Cardiac septum (tissue), 1 donor: ENCODE measurements around the gene FOXK1. TPM values are rescaled to one million over a fixed set of nuclear protein-coding genes. Genes with fewer than 3 reads are reported as not detected.

Experiments used
- DNase-seq: peaks from one replicate; pipeline ENCODE4 v3.0.0-alpha.2; 2020; ENCODE audit warnings: low spot score
- intact Hi-C: fragments of 100-400 bp; cut with DNase I; formaldehyde crosslinking; loops from one replicate; pipeline ENCODE4 v1.14.0; 2022
- microRNA-seq: library from miRNA; unstranded; fragments of <30 nt; microRNA quantifications from one replicate; pipeline ENCODE4 v1.2.0, GENCODE V29; 2020
- total RNA-seq: library from RNA; stranded (reverse); fragmentation: NEBNext Ultra II Directional; extraction: Animal tissue kit (Norgen Biotek cat#: 25700); gene quantifications from one replicate; pipeline ENCODE4 v1.2.1, GENCODE V29; 2021
- donor health status: DM: no; HTN: no; CAD: no.

FOXK1 gene
- total RNA-seq, 1 donor from 2014 or later: 29.7 TPM

DNA sequence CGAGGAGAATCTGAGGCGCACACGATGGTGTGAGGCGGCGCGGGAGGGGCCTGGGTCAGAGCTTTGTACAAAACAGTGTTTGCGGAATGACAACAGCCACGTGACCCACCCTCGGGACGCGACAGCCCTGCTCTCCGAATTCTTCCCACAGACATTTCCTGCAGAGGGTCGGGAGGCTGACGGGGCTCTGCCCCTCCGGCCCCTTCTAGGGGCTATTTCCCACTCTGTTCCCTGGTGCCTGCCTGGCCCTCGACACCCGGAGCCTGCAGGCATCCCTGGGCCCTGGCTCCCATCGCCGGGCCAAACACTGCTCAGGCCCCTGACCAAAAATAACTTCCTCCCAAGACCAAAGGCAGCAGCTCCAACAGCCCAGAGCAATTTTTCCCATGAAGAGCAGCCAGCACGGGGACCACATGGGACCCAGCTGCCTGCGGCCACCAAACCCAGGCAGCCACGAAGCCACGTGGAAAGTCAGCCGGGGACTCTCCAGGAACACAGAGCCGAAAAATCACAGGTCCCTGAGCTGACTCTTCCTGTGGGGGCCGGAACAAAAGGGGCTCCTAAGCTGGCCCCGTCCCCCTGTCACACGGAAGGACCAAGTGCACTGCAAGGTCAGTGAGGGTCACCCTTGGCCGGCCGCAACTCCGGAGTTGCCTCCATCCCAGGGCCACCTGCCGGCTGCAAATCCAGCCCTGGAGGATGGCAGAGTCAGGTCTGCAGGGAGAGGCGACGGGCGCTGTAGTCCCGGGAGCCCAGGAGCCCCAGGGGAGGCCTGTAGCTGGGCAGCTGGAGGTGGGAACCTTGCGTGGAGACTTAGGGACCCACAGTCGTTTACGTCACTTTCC, 137.7 kb downstream of the FOXK1 start:
- intact Hi-C loops: no loop called here
- no peak for DNase-seq

DNA sequence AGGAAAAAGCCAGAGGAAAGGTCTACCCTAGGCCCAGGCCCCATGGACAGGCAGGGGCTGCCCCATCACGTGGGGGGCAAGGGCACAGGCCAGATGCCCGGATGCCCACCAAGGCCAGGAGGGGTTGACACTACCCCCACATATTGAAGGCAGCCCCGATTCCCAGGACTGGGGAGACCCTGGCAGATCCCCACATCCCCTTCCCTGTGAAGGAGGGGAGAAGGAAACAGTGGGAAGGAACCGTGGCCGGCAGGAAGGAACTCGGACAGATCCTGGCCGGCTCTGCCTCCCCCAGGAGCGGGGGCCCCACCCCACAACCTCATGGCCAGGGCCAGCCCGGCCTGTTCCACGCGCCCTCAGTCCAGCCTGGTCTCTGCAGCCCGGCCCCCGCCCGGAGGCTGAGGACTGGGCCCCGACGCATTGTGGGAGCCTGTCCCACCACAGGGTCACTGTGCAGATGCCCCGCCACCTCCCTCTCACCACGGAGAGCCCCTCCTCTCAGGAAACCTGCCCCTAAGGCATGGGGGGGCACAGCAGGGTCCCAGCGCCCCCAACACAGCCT, 138.4 kb downstream of the FOXK1 start:
- DNase-seq: no peak

More for the DNA sequence above, 138.4 kb downstream of the FOXK1 start:
- intact Hi-C loops: no loop called here

Small RNA genes within 50 kb of the gene (microRNA-seq; reads per million reads assigned to microRNA genes)
- not detected for gene MIR4656

Other genes starting within 250 kb of the FOXK1 start
- gene AP5Z1, start 93.3 kb downstream of the FOXK1 start, total RNA-seq: 15.9 TPM
- gene PAPOLB, start 179.7 kb downstream of the FOXK1 start, total RNA-seq: 0.05 TPM
- 2.5 TPM for gene RADIL, start 201.4 kb downstream of the FOXK1 start, total RNA-seq